Dendritic cell treated with granulocyte-macrophage colony-stimulating factor and Interleukin-4, amounts not matched to agents 40 ng/mL and 50 ng/mL, for 4 days (primary cell): Measurements from ENCODE around the gene BRSK1.

Experiments
- H3K27ac Mint-ChIP-seq: one replicate; pipeline ENCODE4 v1.8.0; 2022; ENCODE audit warnings: mild to moderate bottlenecking, mixed read lengths
- H3K27me3 Mint-ChIP-seq: one replicate; pipeline ENCODE4 v1.8.0; 2022; ENCODE audit warnings: mild to moderate bottlenecking, mixed read lengths
- H3K36me3 Mint-ChIP-seq: one replicate; pipeline ENCODE4 v1.8.0; 2022; ENCODE audit warnings: low read depth, mixed read lengths
- H3K4me1 Mint-ChIP-seq: one replicate; pipeline ENCODE4 v1.8.0; 2022; ENCODE audit warnings: low read depth, mixed read lengths
- H3K4me3 Mint-ChIP-seq: one replicate; pipeline ENCODE4 v1.8.0; 2022; ENCODE audit warnings: mild to moderate bottlenecking, moderate library complexity, mixed read lengths
- H3K9me3 Mint-ChIP-seq: one replicate; pipeline ENCODE4 v1.8.0; 2022; ENCODE audit warnings: mixed read lengths
- intact Hi-C: fragments of 100-400 bp; cut with micrococcal nuclease; formaldehyde crosslinking; loops from one replicate; pipeline ENCODE4 v1.15.0; 2022

Gene BRSK1

DNA sequence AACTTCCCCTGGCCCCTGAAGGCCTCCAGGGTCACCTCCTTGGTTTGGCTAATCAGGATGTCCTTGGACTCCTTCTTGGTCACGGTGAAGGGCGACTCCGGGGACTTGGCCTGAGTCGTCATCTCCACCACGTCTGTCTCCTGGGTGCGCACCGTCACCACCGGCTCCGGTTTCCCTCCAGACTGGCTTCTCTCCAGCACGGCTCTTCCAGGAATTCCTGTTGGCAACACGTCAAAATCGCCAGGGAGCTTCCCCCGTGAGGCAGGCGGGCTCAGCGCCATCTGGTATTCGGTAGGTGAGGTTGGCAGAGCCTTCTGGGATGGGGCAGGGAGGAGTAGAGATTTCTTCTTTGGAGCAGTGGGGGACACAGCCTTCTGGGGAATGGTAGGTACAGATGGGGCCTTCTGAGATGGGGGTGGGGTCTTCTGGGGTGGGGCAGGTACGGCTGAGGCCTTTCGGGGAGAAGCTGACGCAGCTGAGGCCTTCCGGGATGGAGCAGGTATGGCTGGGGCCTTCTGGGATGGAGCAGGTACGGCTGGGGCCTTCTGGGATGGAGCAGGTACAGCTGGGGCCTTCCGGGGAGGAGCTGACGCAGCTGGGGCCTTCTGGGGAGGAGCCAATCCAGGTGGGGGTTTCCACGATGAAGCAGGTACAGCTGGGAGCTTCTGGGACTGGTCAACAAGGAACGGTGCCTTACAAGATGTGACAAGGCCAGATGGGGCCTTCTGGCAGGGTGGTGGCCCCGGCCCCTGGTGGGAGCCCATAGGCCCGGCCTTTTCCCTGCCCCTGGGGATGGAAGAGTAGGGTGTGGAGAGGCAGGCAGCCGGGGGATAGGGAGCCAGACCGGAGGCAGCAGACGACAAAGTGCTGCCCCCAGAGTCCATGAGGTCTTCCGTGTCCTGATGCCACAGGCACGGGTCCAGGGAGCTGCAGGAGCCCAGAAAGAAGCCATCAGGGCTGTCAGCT lies 75.4 kb downstream of the BRSK1 start:
- peaks cover 44% of the 10 kb centered on the region for H3K27me3 Mint-ChIP-seq
- H3K4me3 Mint-ChIP-seq: no peak overlapping the region
- H3K9me3 Mint-ChIP-seq: no peaks in the 10 kb centered on the region
- H3K36me3 Mint-ChIP-seq: no peaks in the 10 kb centered on the region
- H3K4me1 Mint-ChIP-seq: no peaks in the 10 kb centered on the region
- intact Hi-C loops: no loop called here
- no peak overlapping the region for H3K27ac Mint-ChIP-seq

GRCh38 chr19:55360902-55361301 lies 77.1 kb downstream of the BRSK1 start:
- intact Hi-C loops: no loop called here
- Mint-ChIP-seq H3K4me1 (no peaks in the 10 kb centered on the region), H3K27ac (no peak overlapping the region), H3K9me3 (no peaks in the 10 kb centered on the region), H3K36me3 (no peaks in the 10 kb centered on the region), H3K4me3 (no peak overlapping the region), H3K27me3 (peaks cover 40% of the 10 kb centered on the region)
